Naive thymus-derived CD4-positive, alpha-beta T cell (primary cell): ENCODE measurements around the gene GNB5. TPM values are rescaled to one million over a fixed set of nuclear protein-coding genes. Genes with fewer than 3 reads are reported as not detected.

ENCODE experiments used
- ATAC-seq: fragments of 150-1000 bp; cut with Tn5 transposase; 2 replicates; pipeline ENCODE4 v1.10.0; 2021; ENCODE audit warnings: mild to moderate bottlenecking, moderate library complexity
- CTCF ChIA-PET: fragments of 350-600 bp; sonication (Branson Sonifier 250); formaldehyde crosslinking; loops from one replicate; lab custom pipeline; 2021; ENCODE audit warnings: antibody characterized with exemption; lab: Charles Lee
- POLR2A ChIA-PET: fragments of 350-600 bp; sonication (Branson Sonifier 250); formaldehyde crosslinking; loops from one replicate; lab custom pipeline; 2021; ENCODE audit warnings: antibody characterized with exemption, inconsistent platforms; lab: Charles Lee
- DNase-seq, 9 donors: peaks; one replicate each; pipeline versions ENCODE4 v3.0.0 to v3.0.0-alpha.2; 2020 to 2022; ENCODE audit warnings: mixed read lengths in 1 of 9
- H3K27ac ChIP-seq: one replicate; pipeline ENCODE4 v1.7.0; 2013; ENCODE audit warnings: mild to moderate bottlenecking, low read depth, low read length, moderate library complexity
- H3K27me3 ChIP-seq, 2 donors: one replicate each; pipeline ENCODE4 v1.7.0; 2013; ENCODE audit warnings: low read length in 2 of 2, mild to moderate bottlenecking in 2 of 2, moderate library complexity in 2 of 2; ENCODE audit not compliant: control insufficient read depth in 2 of 2, insufficient read depth in 2 of 2
- H3K36me3 ChIP-seq, 3 experiments: 1 replicate in 2 of 3; 2 replicates in 1 of 3; pipeline ENCODE4 v1.7.0; 2013; ENCODE audit warnings: low read length in 3 of 3, mild to moderate bottlenecking in 3 of 3, moderate library complexity in 1 of 3; ENCODE audit not compliant: insufficient read depth in 3 of 3, control insufficient read depth in 2 of 3
- H3K4me1 ChIP-seq, 2 donors: one replicate each; pipeline ENCODE4 v1.7.0; 2013; ENCODE audit warnings: low read length in 2 of 2, mild to moderate bottlenecking in 2 of 2, moderate library complexity in 1 of 2; ENCODE audit not compliant: control insufficient read depth in 2 of 2, insufficient read depth in 2 of 2
- H3K4me3 ChIP-seq: 2 replicates; pipeline ENCODE4 v1.7.0; 2013; ENCODE audit warnings: mild to moderate bottlenecking, low read length
- H3K9me3 ChIP-seq, 3 experiments: 1 replicate in 2 of 3; 2 replicates in 1 of 3; pipeline ENCODE4 v1.7.0; 2013; ENCODE audit warnings: low read length in 3 of 3; ENCODE audit not compliant: control insufficient read depth in 2 of 3
- H3K27ac Mint-ChIP-seq, 9 donors: one replicate each; pipeline ENCODE4 v1.8.0; 2020 to 2022; ENCODE audit warnings: mixed read lengths in 9 of 9, mild to moderate bottlenecking in 8 of 9, moderate library complexity in 5 of 9, inconsistent platforms in 2 of 9
- H3K27me3 Mint-ChIP-seq, 5 donors: one replicate each; pipeline ENCODE4 v1.8.0; 2021 to 2022; ENCODE audit warnings: mixed read lengths in 5 of 5, mild to moderate bottlenecking in 1 of 5
- H3K36me3 Mint-ChIP-seq, 5 donors: one replicate each; pipeline ENCODE4 v1.8.0; 2020 to 2022; ENCODE audit warnings: mixed read lengths in 5 of 5, mild to moderate bottlenecking in 3 of 5, inconsistent platforms in 1 of 5
- H3K4me1 Mint-ChIP-seq, 7 donors: one replicate each; pipeline ENCODE4 v1.8.0; 2020 to 2022; ENCODE audit warnings: mixed read lengths in 7 of 7, mild to moderate bottlenecking in 3 of 7, inconsistent platforms in 1 of 7
- H3K4me3 Mint-ChIP-seq, 10 donors: one replicate each; pipeline ENCODE4 v1.8.0; 2020 to 2022; ENCODE audit warnings: mild to moderate bottlenecking in 10 of 10, mixed read lengths in 10 of 10, moderate library complexity in 6 of 10, inconsistent platforms in 2 of 10
- H3K9me3 Mint-ChIP-seq, 11 donors: one replicate each; pipeline ENCODE4 v1.8.0; 2020 to 2022; ENCODE audit warnings: mixed read lengths in 11 of 11, mild to moderate bottlenecking in 4 of 11, inconsistent platforms in 1 of 11, moderate library complexity in 1 of 11
- intact Hi-C, 2 donors: fragments of 100-400 bp; cut with micrococcal nuclease; formaldehyde crosslinking; loops; one replicate each; pipeline ENCODE4 v1.15.1; 2023
- polyA plus RNA-seq, 2 donors: library from polyadenylated mRNA; unstranded; fragments of 300-500 nt; fragmentation: Illumina TruSeq; gene quantifications; one replicate each; pipeline ENCODE4 v1.2.3, GENCODE V29; 2021
- total RNA-seq, 6 experiments: library from RNA in 5 of 6; stranded (reverse) in 5 of 6; gene quantifications; 1 replicate in 5 of 6; 2 replicates in 1 of 6; pipeline ENCODE4 v1.2.3 and lab custom pipeline; 2021 to 2026

GNB5 gene
- total and polyA plus RNA-seq, 7 experiments from 2014 or later, result 35.1 to 80.0 (median 49.0) TPM

GRCh38 chr15:52233405-52233804, 42.2 kb upstream of the GNB5 start:
- H3K9me3 Mint-ChIP-seq, result no peaks in the 10 kb centered on the region

GRCh38 chr15:52232327-52232726, 41.1 kb upstream of the GNB5 start:
- Mint-ChIP-seq H3K4me1 (peaks cover 23 to 58% (median 46%) of the 10 kb centered on the region in 7 donors), H3K4me3 (peak overlapping the region in 7 of 10 donors; percentile 23 to 67 (median 41)), H3K9me3 (no peaks in the 10 kb centered on the region), H3K36me3 (peaks cover 0 to 2% (median 0%) of the 10 kb centered on the region in 5 donors), H3K27me3 (no peaks in the 10 kb centered on the region), H3K27ac (peak overlapping the region in 8 of 9 donors; percentile 72 to 86 (median 80))
- intact Hi-C loops, result no loop called here
- H3K27me3 ChIP-seq, result no peaks in the 10 kb centered on the region
- H3K9me3 ChIP-seq, result no peaks in the 10 kb centered on the region
- ATAC-seq (no peak), DNase-seq (no peak)
- ChIA-PET POLR2A (interaction anchor here (0.6 to 6.7 kb wide), 5 partner anchors 10 to 265 kb away, joined by 3 to 53 read pairs (median 4); no protein-coding TSS in a partner anchor), CTCF (interaction anchor here (1.2 to 3.9 kb wide), 2 partner anchors 16 to 25 kb away, joined by 4 to 25 read pairs; no protein-coding TSS in a partner anchor)
- H3K36me3 ChIP-seq, result no peaks in the 10 kb centered on the region
- H3K27ac ChIP-seq, result peak overlapping the region; percentile 40
- no peak overlapping the region for H3K4me3 ChIP-seq
- peaks cover 0 to 29% of the 10 kb centered on the region in 2 donors for H3K4me1 ChIP-seq

More at GRCh38 chr15:52233405-52233804, 42.2 kb upstream of the GNB5 start:
- no peaks in the 10 kb centered on the region for H3K36me3 ChIP-seq
- ATAC-seq (peak; percentile 13), DNase-seq (no peak)
- Mint-ChIP-seq H3K4me1 (peaks cover 23 to 58% (median 46%) of the 10 kb centered on the region in 7 donors), H3K27ac (peak overlapping the region in 8 of 9 donors; percentile 95 to 98 (median 96)), H3K4me3 (peak overlapping the region in 9 of 10 donors; percentile 43 to 75 (median 65)), H3K36me3 (peaks cover 0 to 2% (median 0%) of the 10 kb centered on the region in 5 donors), H3K27me3 (no peaks in the 10 kb centered on the region)
- H3K4me3 ChIP-seq, result no peak overlapping the region
- H3K27ac ChIP-seq, result peak overlapping the region; percentile 71
- no peaks in the 10 kb centered on the region for H3K27me3 ChIP-seq
- peaks cover 0 to 29% of the 10 kb centered on the region in 2 donors for H3K4me1 ChIP-seq
- H3K9me3 ChIP-seq, result no peaks in the 10 kb centered on the region
- ChIA-PET CTCF (interaction anchor here (0.7 to 3.9 kb wide), 3 partner anchors 12 to 24 kb away, joined by 3 to 25 read pairs (median 4); no protein-coding TSS in a partner anchor), POLR2A (interaction anchor here (0.8 to 6.7 kb wide), 3 partner anchors 16 to 54 kb away, joined by 3 to 53 read pairs (median 3); no protein-coding TSS in a partner anchor)
- intact Hi-C loops, result no loop called here

GRCh38 chr15:52230073-52230472, 38.9 kb upstream of the GNB5 start:
- Mint-ChIP-seq H3K27ac (no peak overlapping the region), H3K27me3 (no peaks in the 10 kb centered on the region), H3K9me3 (no peaks in the 10 kb centered on the region), H3K36me3 (peaks cover 0 to 2% (median 0%) of the 10 kb centered on the region in 5 donors), H3K4me1 (peaks cover 21 to 38% (median 32%) of the 10 kb centered on the region in 7 donors), H3K4me3 (no peak overlapping the region)
- H3K4me3 ChIP-seq, result no peak overlapping the region
- ChIA-PET POLR2A (interaction anchor here (1.8 to 6.7 kb wide), 2 partner anchors 9 to 51 kb away, joined by 7 to 53 read pairs; no protein-coding TSS in a partner anchor), CTCF (interaction anchor here (0.6 kb wide), 1 partner anchor 453 kb away, joined by 3 read pairs; no protein-coding TSS in a partner anchor)
- H3K4me1 ChIP-seq, result peaks cover 0 to 19% of the 10 kb centered on the region in 2 donors
- no peaks in the 10 kb centered on the region for H3K27me3 ChIP-seq
- H3K9me3 ChIP-seq, result no peaks in the 10 kb centered on the region
- H3K36me3 ChIP-seq, result no peaks in the 10 kb centered on the region
- no peak for DNase-seq
- ATAC-seq, result no peak
- no peak overlapping the region for H3K27ac ChIP-seq
- intact Hi-C loops, result no loop called here

- Mint-ChIP-seq H3K4me3 (no peak overlapping the region), H3K27me3 (no peaks in the 10 kb centered on the region), H3K36me3 (no peaks in the 10 kb centered on the region), H3K9me3 (no peaks in the 10 kb centered on the region), H3K27ac (no peak overlapping the region), H3K4me1 (peaks cover 14 to 27% (median 22%) of the 10 kb centered on the region in 7 donors)
- intact Hi-C loops, result loop anchor here (5.0 kb wide), 3 partner anchors 87 to 492 kb away; partner anchors contain the start of gene LYSMD2 (in 1 of the 2)
- DNase-seq (no peak), ATAC-seq (peak; percentile 22)
- ChIA-PET POLR2A (no interaction called here), CTCF (interaction anchor here (0.8 to 2.5 kb wide), 4 partner anchors 28 to 65 kb away, joined by 6 to 16 read pairs (median 12); no protein-coding TSS in a partner anchor)
- no peak overlapping the region for H3K4me3 ChIP-seq
- H3K9me3 ChIP-seq, result no peaks in the 10 kb centered on the region
- no peak overlapping the region for H3K27ac ChIP-seq
- no peaks in the 10 kb centered on the region for H3K27me3 ChIP-seq
- no peaks in the 10 kb centered on the region for H3K36me3 ChIP-seq
- peaks cover 0 to 7% of the 10 kb centered on the region in 2 donors for H3K4me1 ChIP-seq
Measured at GRCh38 chr15:52228921-52229320, 37.7 kb upstream of the GNB5 start.

GRCh38 chr15:52227456-52227855, 36.3 kb upstream of the GNB5 start:
- Histone ChIP-seq H3K9me3 (no peaks in the 10 kb centered on the region), H3K27me3 (no peaks in the 10 kb centered on the region), H3K4me1 (peaks cover 0 to under 1% of the 10 kb centered on the region in 2 donors), H3K36me3 (no peaks in the 10 kb centered on the region), H3K4me3 (no peak overlapping the region), H3K27ac (no peak overlapping the region)
- H3K4me1 Mint-ChIP-seq, result peaks cover 10 to 26% (median 19%) of the 10 kb centered on the region in 7 donors
- peak in 8 of 9 donors; percentile 51 to 74 (median 65) for DNase-seq
- peak overlapping the region in 2 of 9 donors; percentile 19 to 56 for H3K27ac Mint-ChIP-seq
- intact Hi-C loops, result loop anchor here (1.0 to 5.0 kb wide), 12 partner anchors 19 to 577 kb away; partner anchors contain the start of gene LYSMD2 (in 1 of the 2)
- peak; percentile 98 for ATAC-seq
- H3K9me3 Mint-ChIP-seq, result no peaks in the 10 kb centered on the region
- no peak overlapping the region for H3K4me3 Mint-ChIP-seq
- no peaks in the 10 kb centered on the region for H3K36me3 Mint-ChIP-seq
- ChIA-PET POLR2A (interaction anchor here (0.6 to 1.4 kb wide), 9 partner anchors 8 to 256 kb away, joined by 3 to 5 read pairs (median 3); partner anchors contain the start of gene LEO1), CTCF (interaction anchor here (0.6 to 2.5 kb wide), 20 partner anchors 8 to 507 kb away, joined by 3 to 16 read pairs (median 4); partner anchors contain the start of gene LEO1)
- H3K27me3 Mint-ChIP-seq, result no peaks in the 10 kb centered on the region

- no peak for DNase-seq
- Histone ChIP-seq H3K4me3 (no peak overlapping the region), H3K27me3 (no peaks in the 10 kb centered on the region), H3K9me3 (no peaks in the 10 kb centered on the region), H3K4me1 (peaks cover 0 to 12% of the 10 kb centered on the region in 2 donors), H3K36me3 (no peaks in the 10 kb centered on the region), H3K27ac (no peak overlapping the region)
- peaks cover 12 to 34% (median 27%) of the 10 kb centered on the region in 7 donors for H3K4me1 Mint-ChIP-seq
- CTCF ChIA-PET, result interaction anchor here (0.8 to 1.4 kb wide), 4 partner anchors 8 to 49 kb away, joined by 3 to 4 read pairs (median 3); no protein-coding TSS in a partner anchor
- POLR2A ChIA-PET, result interaction anchor here (0.6 to 2.6 kb wide), 3 partner anchors 46 to 146 kb away, joined by 3 to 10 read pairs (median 4); no protein-coding TSS in a partner anchor
- no peaks in the 10 kb centered on the region for H3K27me3 Mint-ChIP-seq
- H3K9me3 Mint-ChIP-seq, result no peaks in the 10 kb centered on the region
- H3K27ac Mint-ChIP-seq, result peak overlapping the region in 1 of 9 donors; percentile 23
- ATAC-seq, result no peak
- intact Hi-C loops, result loop anchor here (5.0 kb wide), 3 partner anchors 83 to 488 kb away; partner anchors contain the start of gene LYSMD2 (in 1 of the 2)
- H3K36me3 Mint-ChIP-seq, result peaks cover 0 to 2% (median 0%) of the 10 kb centered on the region in 5 donors
- no peak overlapping the region for H3K4me3 Mint-ChIP-seq
Measured at GRCh38 chr15:52225230-52225629, 34.0 kb upstream of the GNB5 start.
